ENCODE measurements around the gene FKBP5.

DNA sequence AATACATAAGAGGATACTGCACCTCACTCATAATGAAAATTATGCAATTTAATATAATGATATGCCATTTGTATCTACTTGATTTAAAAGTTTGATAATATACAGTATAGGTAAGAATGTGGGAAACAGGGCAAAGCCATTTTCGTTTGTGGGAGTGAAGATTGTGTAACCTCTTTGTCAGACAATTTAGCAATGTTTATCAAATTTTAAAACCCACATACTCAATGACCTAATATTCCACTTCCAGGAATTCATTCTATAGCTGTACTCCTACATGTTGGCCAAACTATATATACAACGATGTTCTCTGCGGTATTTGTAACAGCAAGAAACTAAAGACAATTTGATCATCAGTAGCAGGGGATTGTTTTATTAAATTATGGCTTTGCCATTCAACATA, 17.8 kb upstream of the FKBP5 start:
- TF ChIP-seq, protein P1, sequence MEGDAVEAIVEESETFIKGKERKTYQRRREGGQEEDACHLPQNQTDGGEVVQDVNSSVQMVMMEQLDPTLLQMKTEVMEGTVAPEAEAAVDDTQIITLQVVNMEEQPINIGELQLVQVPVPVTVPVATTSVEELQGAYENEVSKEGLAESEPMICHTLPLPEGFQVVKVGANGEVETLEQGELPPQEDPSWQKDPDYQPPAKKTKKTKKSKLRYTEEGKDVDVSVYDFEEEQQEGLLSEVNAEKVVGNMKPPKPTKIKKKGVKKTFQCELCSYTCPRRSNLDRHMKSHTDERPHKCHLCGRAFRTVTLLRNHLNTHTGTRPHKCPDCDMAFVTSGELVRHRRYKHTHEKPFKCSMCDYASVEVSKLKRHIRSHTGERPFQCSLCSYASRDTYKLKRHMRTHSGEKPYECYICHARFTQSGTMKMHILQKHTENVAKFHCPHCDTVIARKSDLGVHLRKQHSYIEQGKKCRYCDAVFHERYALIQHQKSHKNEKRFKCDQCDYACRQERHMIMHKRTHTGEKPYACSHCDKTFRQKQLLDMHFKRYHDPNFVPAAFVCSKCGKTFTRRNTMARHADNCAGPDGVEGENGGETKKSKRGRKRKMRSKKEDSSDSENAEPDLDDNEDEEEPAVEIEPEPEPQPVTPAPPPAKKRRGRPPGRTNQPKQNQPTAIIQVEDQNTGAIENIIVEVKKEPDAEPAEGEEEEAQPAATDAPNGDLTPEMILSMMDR (IDR thresholded peaks at IDR 0.05; ENCODE audit: insufficient read depth, low read depth, low read length): no peak
- no peak for TF ChIP-seq EZH2 (IDR thresholded peaks at IDR 0.05; ENCODE audit: insufficient read depth, low read length)

Measured in astrocyte (in vitro differentiated cells and primary cell).